ENCODE results near the gene CYP27A1.

The CYP27A1 gene

DNA sequence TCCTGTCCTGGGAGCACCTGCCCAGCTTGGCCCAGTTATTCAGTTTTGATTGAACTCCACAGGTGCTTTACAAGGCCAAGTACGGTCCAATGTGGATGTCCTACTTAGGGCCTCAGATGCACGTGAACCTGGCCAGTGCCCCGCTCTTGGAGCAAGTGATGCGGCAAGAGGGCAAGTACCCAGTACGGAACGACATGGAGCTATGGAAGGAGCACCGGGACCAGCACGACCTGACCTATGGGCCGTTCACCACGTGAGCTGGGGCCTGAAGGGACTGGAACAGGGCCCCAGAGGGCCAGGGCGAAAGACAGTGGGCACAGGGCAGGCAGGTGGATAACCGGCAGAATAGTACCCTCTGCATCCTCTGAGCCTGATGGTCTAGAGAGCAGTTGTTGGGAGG lies 27.6 kb downstream of the CYP27A1 start:
- ATAC-seq (ENCODE audit: low read depth): no peak
- TF ChIP-seq, protein P1, sequence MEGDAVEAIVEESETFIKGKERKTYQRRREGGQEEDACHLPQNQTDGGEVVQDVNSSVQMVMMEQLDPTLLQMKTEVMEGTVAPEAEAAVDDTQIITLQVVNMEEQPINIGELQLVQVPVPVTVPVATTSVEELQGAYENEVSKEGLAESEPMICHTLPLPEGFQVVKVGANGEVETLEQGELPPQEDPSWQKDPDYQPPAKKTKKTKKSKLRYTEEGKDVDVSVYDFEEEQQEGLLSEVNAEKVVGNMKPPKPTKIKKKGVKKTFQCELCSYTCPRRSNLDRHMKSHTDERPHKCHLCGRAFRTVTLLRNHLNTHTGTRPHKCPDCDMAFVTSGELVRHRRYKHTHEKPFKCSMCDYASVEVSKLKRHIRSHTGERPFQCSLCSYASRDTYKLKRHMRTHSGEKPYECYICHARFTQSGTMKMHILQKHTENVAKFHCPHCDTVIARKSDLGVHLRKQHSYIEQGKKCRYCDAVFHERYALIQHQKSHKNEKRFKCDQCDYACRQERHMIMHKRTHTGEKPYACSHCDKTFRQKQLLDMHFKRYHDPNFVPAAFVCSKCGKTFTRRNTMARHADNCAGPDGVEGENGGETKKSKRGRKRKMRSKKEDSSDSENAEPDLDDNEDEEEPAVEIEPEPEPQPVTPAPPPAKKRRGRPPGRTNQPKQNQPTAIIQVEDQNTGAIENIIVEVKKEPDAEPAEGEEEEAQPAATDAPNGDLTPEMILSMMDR (IDR thresholded peaks at IDR 0.05; ENCODE audit: poor library complexity, severe bottlenecking): no peak

DNA sequence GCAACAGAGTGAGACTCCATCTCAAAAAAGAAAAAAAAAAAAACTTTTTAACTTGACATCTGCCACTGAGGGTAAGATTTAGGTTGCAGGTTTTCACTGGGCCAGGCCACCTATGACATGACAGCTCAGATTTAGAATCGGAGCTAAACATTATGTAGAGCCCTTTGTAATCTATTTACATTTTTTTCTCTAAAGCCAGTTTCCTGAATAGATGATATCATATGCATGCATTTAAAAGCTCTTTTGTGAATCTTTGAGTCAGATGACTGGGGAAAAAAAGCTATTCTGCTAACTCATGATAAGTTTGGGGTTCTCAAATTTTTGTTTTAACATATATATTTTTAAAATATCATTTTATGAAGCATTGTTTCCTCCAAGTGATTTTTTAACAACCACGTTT lies 28.3 kb downstream of the CYP27A1 start:
- Histone ChIP-seq H3K27ac (ENCODE audit: poor library complexity, severe bottlenecking) (no peak overlapping the region), H3K36me3 (ENCODE audit: low read depth) (no peaks in the 10 kb centered on the region), H3K9me3 (ENCODE audit: severe bottlenecking) (no peaks in the 10 kb centered on the region), H3K4me1 (ENCODE audit: insufficient read depth, poor library complexity, severe bottlenecking) (peaks cover 10% of the 10 kb centered on the region), H3K27me3 (ENCODE audit: insufficient read depth, poor library complexity, severe bottlenecking) (no peaks in the 10 kb centered on the region), H3K4me3 (ENCODE audit: severe bottlenecking) (no peak overlapping the region)
- no peak for DNase-seq (ENCODE audit: low spot score)
- no peak for ATAC-seq (ENCODE audit: low read depth)
- TF ChIP-seq, protein P1 (IDR thresholded peaks at IDR 0.05; ENCODE audit: poor library complexity, severe bottlenecking): no peak

More for the DNA sequence above, 27.6 kb downstream of the CYP27A1 start:
- Histone ChIP-seq H3K27ac (ENCODE audit: poor library complexity, severe bottlenecking) (no peak overlapping the region), H3K36me3 (ENCODE audit: low read depth) (no peaks in the 10 kb centered on the region), H3K27me3 (ENCODE audit: insufficient read depth, poor library complexity, severe bottlenecking) (no peaks in the 10 kb centered on the region), H3K4me3 (ENCODE audit: severe bottlenecking) (no peak overlapping the region), H3K9me3 (ENCODE audit: severe bottlenecking) (no peaks in the 10 kb centered on the region), H3K4me1 (ENCODE audit: insufficient read depth, poor library complexity, severe bottlenecking) (peaks cover 10% of the 10 kb centered on the region)
- DNase-seq (ENCODE audit: low spot score): no peak

DNA sequence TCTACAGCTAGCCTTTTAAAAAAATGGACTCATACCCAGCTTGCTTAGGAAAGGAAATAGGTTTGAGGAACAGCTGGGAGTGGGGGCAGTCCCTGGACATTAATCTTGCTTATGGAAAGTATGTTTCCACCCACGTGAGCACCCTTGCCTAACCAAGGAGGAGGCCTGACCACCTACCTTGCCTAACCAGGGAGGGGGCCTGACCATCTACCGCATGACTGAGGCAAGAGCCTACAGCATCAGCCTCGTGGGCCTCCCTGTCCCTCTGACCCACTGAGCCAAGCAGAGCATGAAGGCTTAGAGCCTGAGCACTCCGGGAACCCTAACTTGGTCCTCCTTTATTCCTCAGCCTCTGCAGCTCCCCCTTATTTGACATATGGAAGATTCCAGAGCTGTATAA lies 29.4 kb downstream of the CYP27A1 start:
- TF ChIP-seq, protein P1 (IDR thresholded peaks at IDR 0.05; ENCODE audit: poor library complexity, severe bottlenecking): no peak
- Histone ChIP-seq H3K27ac (ENCODE audit: poor library complexity, severe bottlenecking) (no peak overlapping the region), H3K27me3 (ENCODE audit: insufficient read depth, poor library complexity, severe bottlenecking) (no peaks in the 10 kb centered on the region), H3K36me3 (ENCODE audit: low read depth) (no peaks in the 10 kb centered on the region), H3K4me3 (ENCODE audit: severe bottlenecking) (no peak overlapping the region), H3K9me3 (ENCODE audit: severe bottlenecking) (no peaks in the 10 kb centered on the region), H3K4me1 (ENCODE audit: insufficient read depth, poor library complexity, severe bottlenecking) (peaks cover 6% of the 10 kb centered on the region)
- DNase-seq (ENCODE audit: low spot score): no peak
- ATAC-seq (ENCODE audit: low read depth): no peak

DNA sequence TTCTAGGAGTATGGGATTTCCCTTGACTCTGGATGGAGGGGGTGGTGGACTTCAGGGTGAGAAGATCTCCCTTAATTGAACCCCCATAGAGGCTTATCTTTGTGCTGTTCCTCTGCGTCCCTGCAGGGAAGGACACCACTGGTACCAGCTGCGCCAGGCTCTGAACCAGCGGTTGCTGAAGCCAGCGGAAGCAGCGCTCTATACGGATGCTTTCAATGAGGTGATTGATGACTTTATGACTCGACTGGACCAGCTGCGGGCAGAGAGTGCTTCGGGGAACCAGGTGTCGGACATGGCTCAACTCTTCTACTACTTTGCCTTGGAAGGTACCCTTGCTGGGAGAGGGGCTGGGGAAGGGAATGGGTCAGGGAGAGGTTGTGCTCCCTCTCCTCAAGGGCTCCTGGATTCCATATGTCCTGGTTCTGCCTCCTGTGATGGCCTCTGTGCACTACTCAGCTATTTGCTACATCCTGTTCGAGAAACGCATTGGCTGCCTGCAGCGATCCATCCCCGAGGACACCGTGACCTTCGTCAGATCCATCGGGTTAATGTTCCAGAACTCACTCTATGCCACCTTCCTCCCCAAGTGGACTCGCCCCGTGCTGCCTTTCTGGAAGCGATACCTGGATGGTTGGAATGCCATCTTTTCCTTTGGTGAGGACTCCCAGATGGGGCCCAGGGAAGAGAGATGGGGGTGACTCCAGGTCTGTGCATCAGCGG lies 30.3 kb downstream of the CYP27A1 start:
- no peak overlapping the region for H3K4me3 ChIP-seq (ENCODE audit: severe bottlenecking)
- no peaks in the 10 kb centered on the region for H3K27me3 ChIP-seq (ENCODE audit: insufficient read depth, poor library complexity, severe bottlenecking)
- H3K36me3 ChIP-seq (ENCODE audit: low read depth): no peaks in the 10 kb centered on the region
- TF ChIP-seq, protein P1 (IDR thresholded peaks at IDR 0.05; ENCODE audit: poor library complexity, severe bottlenecking): no peak
- no peak overlapping the region for H3K27ac ChIP-seq (ENCODE audit: poor library complexity, severe bottlenecking)
- ATAC-seq (ENCODE audit: low read depth) (no peak), DNase-seq (ENCODE audit: low spot score) (no peak)
- no peaks in the 10 kb centered on the region for H3K4me1 ChIP-seq (ENCODE audit: insufficient read depth, poor library complexity, severe bottlenecking)
- H3K9me3 ChIP-seq (ENCODE audit: severe bottlenecking): no peaks in the 10 kb centered on the region

DNA sequence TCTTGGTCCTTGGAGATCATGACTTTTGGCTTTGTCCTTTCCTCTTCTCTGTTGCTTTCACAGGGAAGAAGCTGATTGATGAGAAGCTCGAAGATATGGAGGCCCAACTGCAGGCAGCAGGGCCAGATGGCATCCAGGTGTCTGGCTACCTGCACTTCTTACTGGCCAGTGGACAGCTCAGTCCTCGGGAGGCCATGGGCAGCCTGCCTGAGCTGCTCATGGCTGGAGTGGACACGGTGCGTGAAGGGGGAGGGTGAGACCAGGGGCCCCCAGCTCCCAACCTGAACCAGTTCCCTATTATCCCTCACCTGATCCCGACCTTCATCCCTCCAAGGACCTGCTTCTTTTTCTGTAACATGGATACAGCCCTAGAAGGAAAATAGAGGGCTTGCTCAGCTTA lies 30.9 kb downstream of the CYP27A1 start:
- no peak overlapping the region for H3K4me3 ChIP-seq (ENCODE audit: severe bottlenecking)
- H3K27ac ChIP-seq (ENCODE audit: poor library complexity, severe bottlenecking): no peak overlapping the region
- H3K36me3 ChIP-seq (ENCODE audit: low read depth): no peaks in the 10 kb centered on the region
- TF ChIP-seq, protein P1 (IDR thresholded peaks at IDR 0.05; ENCODE audit: poor library complexity, severe bottlenecking): no peak
- H3K9me3 ChIP-seq (ENCODE audit: severe bottlenecking): no peaks in the 10 kb centered on the region
- no peaks in the 10 kb centered on the region for H3K27me3 ChIP-seq (ENCODE audit: insufficient read depth, poor library complexity, severe bottlenecking)
- DNase-seq (ENCODE audit: low spot score): no peak
- ATAC-seq (ENCODE audit: low read depth): no peak
- H3K4me1 ChIP-seq (ENCODE audit: insufficient read depth, poor library complexity, severe bottlenecking): no peaks in the 10 kb centered on the region
